ENCODE measurements around the gene SLC18B1.
"Not testable (repeated sequence)": the region's sequence is repeated elsewhere in the genome, so short reads cannot be mapped to it uniquely, and the experiment has no call there.

Gene SLC18B1

DNA sequence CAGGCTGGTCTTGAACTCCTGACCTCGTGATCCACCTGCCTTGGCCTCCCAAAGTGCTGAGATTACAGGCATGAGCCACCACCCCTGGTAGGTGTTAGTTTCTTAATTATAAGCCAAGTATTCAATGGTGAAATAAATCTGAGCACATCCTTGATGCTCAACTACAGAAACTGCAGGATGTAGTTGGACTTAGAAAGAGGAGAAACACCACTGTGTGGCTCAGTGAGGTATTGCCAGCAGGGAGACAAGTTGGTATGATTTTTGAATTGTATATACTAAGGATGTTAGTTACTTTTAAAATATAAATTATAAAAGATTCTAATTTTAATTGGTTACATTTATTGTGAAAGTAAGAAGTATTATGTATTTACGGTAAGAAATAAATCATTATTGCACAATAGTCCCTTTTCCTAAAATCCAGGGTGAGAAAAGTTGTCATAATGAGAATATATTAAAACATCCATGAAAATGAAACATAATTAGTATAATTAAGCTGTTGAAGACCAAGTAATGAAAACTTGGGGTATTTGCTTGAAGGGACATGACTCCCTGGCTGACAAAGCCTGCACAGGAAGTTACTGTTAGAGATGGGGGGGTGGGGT, 17.6 kb downstream of the SLC18B1 start:
- DNase-seq (ENCODE audit: low read depth) = peak; percentile 43
- H3K4me3 ChIP-seq (ENCODE audit: low read length) = no peak overlapping the region
- TF ChIP-seq, protein P1, sequence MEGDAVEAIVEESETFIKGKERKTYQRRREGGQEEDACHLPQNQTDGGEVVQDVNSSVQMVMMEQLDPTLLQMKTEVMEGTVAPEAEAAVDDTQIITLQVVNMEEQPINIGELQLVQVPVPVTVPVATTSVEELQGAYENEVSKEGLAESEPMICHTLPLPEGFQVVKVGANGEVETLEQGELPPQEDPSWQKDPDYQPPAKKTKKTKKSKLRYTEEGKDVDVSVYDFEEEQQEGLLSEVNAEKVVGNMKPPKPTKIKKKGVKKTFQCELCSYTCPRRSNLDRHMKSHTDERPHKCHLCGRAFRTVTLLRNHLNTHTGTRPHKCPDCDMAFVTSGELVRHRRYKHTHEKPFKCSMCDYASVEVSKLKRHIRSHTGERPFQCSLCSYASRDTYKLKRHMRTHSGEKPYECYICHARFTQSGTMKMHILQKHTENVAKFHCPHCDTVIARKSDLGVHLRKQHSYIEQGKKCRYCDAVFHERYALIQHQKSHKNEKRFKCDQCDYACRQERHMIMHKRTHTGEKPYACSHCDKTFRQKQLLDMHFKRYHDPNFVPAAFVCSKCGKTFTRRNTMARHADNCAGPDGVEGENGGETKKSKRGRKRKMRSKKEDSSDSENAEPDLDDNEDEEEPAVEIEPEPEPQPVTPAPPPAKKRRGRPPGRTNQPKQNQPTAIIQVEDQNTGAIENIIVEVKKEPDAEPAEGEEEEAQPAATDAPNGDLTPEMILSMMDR (conservative IDR thresholded peaks at IDR 0.05; ENCODE audit: low read length) = peak; percentile 66

DNA sequence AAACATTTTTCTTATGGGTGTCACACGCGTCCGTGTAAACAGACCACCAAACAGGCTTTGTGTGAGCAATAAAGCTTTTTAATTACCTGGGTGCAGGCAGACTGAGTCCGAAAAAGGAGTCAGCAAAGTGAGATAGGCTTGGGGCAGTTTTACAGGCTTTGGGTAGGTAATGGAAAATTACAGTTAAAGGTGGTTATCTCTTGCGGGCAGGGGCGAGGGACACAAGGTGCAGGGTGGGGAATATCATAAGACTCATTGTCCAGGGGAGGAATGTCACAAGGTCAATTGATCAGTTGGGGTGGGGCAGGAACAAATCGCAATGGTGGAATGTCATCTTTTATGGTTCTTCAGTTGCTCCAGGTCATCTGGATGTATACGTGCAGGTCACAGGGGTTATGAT, 20.6 kb downstream of the SLC18B1 start:
- H3K4me3 ChIP-seq (ENCODE audit: low read length); DNase-seq (ENCODE audit: low read depth): not testable (repeated sequence)

DNA sequence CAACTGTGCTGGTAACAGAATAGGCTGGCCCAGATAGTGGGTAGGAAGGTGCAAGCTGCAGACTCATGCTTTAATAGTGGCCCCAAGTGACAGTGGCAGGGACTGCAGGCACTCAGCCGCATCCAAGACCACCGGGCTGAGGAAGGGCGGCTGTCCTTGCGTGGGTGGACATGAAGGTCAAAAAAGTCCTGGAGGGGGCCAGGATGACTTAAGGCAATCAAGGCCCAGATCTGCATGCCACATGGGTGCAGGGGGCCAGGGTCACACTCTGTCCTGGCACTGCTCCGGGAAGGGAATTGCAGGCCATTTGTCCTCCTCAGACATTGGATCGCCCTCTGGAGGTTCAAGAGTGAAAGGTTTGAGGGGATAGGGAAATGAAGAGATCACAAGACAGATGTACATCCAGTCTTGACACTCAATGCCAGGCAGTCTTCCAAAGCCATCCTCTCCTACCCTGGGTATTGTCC, 30.4 kb downstream of the SLC18B1 start:
- TF ChIP-seq, protein P1 (conservative IDR thresholded peaks at IDR 0.05; ENCODE audit: low read length) = no peak
- DNase-seq (ENCODE audit: low read depth) = no peak
- H3K4me3 ChIP-seq (ENCODE audit: low read length) = no peak overlapping the region

DNA sequence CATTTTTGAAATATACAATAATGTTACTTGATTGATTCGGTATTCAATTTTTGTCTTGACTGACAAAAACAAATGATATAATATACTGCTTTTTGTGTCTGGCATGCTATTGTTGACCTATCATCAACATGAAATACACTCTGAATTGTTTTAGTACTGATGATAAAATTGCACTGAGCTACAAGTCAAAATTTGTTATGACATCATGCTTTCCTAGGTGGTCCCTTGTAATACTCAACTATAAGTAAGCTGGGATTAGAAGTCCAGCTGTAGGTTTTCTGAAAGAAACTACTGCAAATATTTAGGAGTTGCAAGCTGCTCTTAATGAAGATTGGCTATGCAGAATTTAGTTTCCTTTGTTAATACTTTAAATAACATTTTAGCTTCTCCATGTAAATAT, 32.9 kb downstream of the SLC18B1 start:
- DNase-seq (ENCODE audit: low read depth) = no peak
- no peak overlapping the region for H3K4me3 ChIP-seq (ENCODE audit: low read length)
- TF ChIP-seq, protein P1 (conservative IDR thresholded peaks at IDR 0.05; ENCODE audit: low read length) = no peak

DNA sequence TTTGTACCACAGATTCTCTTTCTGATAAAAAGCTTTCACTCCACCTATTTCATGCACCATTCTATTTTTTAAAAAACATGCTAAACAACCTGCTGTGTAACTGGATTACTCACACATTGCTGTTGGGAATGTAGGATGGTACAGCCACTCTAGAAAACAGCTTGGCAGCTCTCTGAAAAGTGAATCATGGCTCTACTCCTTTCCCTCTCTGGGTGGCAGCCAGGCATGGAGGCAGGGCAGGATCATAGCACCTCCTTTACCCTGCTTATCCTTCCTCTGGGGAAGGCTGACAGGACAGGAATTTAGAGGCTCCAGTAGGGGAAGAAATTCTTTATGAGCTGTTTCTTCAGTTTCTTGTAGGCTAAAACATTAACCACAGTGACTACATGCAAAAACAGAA, 34.1 kb downstream of the SLC18B1 start:
- TF ChIP-seq, protein P1 (conservative IDR thresholded peaks at IDR 0.05; ENCODE audit: low read length) = 0 out of 2 replicates have a peak, but pooled peaks have one; percentile 11
- peak; percentile 86 for DNase-seq (ENCODE audit: low read depth)
- H3K4me3 ChIP-seq (ENCODE audit: low read length) = no peak overlapping the region

DNA sequence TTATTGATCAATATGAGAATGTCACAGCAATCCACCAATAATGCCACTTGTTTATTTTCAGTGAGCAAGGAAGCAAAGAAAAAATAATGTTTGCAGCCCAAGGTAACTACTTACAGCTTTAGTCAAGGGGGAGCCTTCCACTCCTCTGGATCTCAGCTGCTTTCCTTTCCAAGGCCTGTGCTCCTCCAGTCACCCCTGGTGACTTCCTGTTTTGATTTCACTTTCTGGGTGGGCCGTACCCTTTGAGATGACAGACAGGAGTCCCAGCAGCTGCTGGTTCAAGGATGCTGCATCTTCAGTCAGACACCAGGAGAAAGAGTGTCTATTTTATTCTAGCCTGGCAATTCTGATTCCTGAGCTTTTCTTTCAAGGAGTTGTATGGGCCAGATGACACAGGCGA, 35.2 kb downstream of the SLC18B1 start:
- no peak for DNase-seq (ENCODE audit: low read depth)
- no peak overlapping the region for H3K4me3 ChIP-seq (ENCODE audit: low read length)
- TF ChIP-seq, protein P1 (conservative IDR thresholded peaks at IDR 0.05; ENCODE audit: low read length) = no peak

DNA sequence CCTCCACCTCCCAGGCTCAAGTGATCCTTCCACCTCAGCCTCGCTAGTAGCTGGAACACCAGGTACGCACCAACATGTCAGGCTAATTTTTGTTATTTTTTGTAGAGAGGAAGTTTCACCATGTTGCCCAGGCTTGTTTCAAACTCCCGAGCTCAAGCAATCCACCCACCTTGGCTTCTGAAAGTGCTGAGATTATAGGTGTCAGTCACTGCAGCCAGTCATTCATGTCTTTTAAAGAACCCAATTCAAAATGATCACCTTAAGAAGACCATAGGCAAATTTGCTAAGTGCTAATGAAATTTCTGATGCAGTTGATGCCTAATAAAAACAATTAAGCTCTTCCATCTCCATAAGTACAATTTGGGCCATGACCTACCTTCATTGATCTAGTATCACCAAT, 38.2 kb downstream of the SLC18B1 start:
- DNase-seq (ENCODE audit: low read depth) = no peak
- TF ChIP-seq, protein P1 (conservative IDR thresholded peaks at IDR 0.05; ENCODE audit: low read length) = no peak
- no peak overlapping the region for H3K4me3 ChIP-seq (ENCODE audit: low read length)

Measured in AG10803 (cell line).